Inflammatory macrophage treated with lipopolysaccharide for 4 hours (primary cell): ENCODE data around the gene ALX3.

Experiments
- DNase-seq: peaks from one replicate; pipeline ENCODE4 v3.0.0-alpha.2; 2020

Gene ALX3

GRCh38 chr1:110070671-110071242 lies at the start of gene ALX3:
TSS of gene ALX3 (minus strand) at chr1:110070672. CDS start at chr1:110070612, 60 bp downstream.
- no peak for DNase-seq

GRCh38 chr1:110119843-110120242 lies 49.4 kb upstream of the ALX3 start:
- DNase-seq = no peak

DNA sequence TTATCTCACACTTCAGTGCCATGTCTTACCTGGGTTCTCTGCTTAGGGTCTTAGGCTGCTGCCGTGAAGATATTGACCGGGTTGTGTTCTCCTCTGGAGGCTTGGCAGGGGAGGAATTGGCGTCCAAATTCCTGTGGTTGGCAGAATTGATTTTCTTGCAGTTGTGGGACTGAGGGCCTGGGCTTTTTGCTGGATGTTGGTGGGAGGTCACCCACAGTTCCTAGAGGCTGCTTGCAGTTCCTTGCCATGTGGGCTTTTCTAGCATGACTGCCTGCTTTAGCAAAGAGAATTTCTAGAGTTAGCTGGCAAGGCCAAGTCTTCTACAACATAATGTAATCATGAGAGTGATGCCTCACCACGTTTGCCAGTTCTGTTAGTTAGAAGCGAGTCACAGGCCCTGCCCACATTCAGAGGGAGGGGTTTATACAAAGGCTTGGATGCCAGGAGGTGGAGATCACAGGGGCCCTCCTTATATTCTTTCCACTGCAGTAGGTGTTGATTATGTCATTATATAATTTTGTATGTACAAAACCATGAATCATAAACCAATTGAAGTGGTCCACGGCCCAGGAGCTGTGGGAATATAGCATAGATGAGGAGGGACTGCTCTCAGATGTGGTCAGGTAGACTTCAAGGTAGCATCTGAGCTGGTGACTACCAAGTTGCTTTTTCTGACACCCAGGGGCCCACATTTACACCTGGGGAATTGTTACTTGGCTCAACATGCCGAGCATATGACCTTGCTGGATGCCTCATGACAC lies 48.3 kb upstream of the ALX3 start:
- no peak for DNase-seq

- no peak for DNase-seq
Measured at GRCh38 chr1:110114784-110115183, 44.3 kb upstream of the ALX3 start.

GRCh38 chr1:110114173-110114572 lies 43.7 kb upstream of the ALX3 start:
- no peak for DNase-seq

DNA sequence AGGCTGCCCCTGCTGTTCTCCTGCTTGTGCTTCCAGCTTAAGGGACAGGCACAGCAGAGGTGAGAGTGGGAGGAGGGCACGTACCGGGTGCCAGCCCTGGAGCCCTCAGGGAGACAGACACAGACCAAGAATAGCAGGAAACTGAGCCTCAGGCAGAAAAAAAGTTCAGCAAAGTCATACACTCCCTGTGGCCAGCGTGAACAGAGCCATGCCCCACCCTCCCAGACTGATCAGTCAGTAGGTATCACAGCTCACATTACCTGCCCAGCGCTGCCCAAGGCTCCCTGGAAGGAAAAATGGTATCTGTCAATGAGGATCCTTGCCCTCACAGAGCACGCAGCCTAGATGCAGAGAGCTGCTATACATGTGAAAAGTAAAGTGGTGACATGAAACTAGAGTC lies 43.1 kb upstream of the ALX3 start:
- DNase-seq = no peak

DNA sequence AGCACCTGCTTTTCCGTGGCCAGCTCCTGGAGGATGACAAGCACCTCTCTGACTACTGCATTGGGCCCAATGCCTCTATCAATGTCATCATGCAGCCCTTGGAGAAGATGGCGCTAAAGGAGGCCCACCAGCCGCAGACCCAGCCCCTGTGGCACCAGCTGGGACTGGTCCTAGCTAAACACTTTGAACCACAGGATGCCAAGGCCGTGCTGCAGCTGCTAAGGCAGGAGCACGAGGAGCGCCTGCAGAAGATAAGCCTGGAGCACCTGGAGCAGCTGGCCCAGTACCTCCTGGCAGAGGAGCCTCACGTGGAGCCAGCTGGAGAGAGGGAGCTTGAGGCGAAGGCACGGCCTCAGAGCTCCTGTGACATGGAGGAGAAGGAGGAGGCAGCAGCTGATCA lies 42.2 kb upstream of the ALX3 start:
- no peak for DNase-seq

DNA sequence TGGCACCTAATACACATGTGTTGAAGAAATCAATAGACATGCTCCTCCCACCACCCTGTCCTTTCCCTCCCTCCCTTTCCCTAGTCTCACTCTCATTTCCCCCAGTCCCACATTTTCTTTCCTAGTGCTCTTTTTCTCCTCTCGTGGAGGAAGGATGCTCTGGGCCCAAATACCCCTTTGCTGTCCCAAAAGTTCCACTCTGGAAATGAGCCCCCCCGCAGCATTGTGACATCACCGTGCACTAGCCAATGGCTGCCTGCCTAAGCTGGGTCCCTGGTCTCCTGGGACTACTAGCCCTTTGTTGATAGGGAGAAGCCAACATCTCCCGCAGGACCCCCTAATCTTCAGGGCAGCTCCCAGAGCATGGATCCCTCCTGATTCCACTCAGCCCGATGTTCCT lies 41.7 kb upstream of the ALX3 start, which contains the start of gene UBL4B:
Gene UBL4B, plus strand, starts transcription at position 301 of the 400 bp plus-strand sequence. Its CDS starts 92 bp downstream, at position 393.
- no peak for DNase-seq

DNA sequence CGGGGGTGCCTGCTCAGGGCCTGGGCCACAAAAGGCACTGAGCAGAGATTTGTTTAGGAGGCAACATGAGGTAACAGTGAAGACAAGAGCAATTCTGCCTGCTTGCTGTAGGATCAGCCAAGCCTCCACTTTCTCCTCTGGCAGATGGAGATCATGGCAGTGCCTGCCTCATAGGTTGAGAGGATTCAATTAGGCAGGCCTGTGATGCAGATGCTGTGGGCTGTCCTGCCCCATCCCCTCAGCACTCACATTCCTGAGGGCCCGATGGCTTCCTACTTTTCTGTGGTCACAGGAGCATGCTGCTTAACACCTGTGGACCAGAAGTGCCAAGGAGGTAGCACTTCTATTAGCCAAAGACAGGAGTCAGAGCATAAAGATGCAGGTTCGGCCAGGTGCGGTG lies 40.6 kb upstream of the ALX3 start:
- no peak for DNase-seq

DNA sequence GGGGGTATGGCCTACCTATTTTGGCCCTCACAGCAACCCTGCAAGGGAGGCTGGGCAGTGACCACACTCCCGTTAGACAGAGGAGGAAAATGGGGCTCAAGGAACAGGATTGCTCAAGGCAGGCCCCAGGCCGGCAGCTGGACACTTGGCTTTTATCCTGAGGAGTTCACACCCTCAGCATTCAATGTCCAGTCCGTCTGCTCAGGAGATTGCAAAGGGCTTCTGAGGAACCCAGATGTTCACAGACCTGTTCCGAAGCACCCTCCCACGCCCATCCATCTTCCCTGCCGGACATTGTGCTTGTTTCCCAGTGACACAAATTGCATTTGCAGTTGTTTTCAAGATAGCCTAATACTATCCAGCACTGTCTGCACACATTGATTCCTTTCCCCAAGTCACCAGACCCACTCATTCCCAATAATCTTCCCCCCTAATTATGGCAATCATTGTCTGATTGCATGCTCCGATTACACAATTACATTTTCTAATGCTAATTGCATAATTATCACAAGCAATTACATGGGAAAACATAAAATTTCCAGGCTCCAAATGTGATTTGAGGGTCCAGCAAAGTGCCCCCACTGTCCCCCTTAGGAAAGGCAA lies 37.5 kb upstream of the ALX3 start:
- DNase-seq = no peak

- DNase-seq = peak; percentile 59
Measured at GRCh38 chr1:110106013-110106941, 35.8 kb upstream of the ALX3 start.

GRCh38 chr1:110102081-110102480 lies 31.6 kb upstream of the ALX3 start:
- peak; percentile 33 for DNase-seq

GRCh38 chr1:110100335-110100734 lies 29.9 kb upstream of the ALX3 start:
- DNase-seq = no peak

GRCh38 chr1:110098222-110099026 lies 28.0 kb upstream of the ALX3 start:
- DNase-seq = no peak

DNA sequence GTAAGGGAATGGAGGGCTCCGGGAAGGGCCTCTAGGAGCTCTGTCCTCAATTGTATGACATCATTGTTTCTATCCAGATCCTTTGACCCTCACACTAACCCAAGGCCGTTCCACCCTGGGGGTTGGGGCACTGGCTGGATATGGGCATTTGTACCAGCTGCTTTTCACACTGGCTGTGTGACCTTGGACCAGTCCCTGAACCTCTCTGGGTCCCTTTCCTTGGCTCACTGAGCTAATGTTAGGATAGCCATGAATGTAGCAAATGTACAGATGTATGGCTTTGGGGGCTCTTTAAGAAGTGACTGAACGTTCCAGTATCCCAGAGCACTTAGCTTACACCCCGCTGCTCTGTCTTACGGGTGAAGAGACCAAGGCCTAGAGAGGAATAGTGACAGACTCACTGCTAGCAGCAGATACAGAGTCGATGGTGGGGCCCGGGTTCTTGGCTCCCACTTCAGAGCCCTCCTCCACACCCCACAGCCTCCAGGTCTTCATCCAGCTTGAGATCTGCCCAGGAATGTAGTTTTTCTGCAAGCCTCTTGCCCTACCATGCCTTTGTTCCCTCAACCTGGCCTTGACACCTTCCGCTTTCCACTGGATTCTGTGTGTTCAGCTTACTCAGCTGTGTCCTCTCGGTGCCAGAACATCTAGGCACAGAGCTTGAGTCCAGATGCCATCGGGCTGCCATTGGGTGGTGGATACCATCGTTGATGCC lies 27.2 kb upstream of the ALX3 start:
- DNase-seq = no peak

DNA sequence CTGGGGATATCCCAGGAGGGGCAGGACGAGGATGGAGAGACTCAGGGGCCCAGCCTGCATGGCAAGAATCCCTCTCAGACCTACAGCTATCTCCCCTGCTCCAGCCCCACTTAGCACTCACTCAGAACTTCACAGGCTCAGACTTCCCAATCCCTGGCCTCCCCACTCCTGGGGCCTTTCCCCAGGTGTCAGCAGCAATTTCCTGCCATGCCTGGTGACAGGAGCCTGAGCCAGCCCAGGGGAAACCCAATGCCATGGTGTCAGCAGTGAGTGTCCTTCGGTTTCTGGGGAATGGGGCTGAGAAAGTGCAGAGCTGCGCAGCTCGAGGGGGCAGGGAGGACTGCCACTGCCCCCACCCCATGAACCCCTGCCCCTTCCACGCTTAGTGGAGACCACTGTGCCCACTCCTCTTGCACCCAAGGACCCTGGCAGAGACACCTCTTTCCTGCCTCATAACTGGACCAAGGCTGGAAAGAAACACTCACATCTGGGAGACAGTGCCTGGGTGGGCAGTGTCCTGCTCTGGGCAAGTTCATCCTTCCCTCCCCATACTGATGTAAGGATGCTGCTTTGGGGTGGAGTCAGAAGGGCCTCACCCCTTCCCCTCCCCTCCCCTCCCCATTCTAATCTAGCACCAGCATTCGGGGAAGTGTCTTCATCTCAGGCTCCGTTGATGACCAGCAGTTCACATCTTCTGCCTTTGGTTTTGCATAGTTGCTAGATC lies 24.6 kb upstream of the ALX3 start:
- no peak for DNase-seq

DNA sequence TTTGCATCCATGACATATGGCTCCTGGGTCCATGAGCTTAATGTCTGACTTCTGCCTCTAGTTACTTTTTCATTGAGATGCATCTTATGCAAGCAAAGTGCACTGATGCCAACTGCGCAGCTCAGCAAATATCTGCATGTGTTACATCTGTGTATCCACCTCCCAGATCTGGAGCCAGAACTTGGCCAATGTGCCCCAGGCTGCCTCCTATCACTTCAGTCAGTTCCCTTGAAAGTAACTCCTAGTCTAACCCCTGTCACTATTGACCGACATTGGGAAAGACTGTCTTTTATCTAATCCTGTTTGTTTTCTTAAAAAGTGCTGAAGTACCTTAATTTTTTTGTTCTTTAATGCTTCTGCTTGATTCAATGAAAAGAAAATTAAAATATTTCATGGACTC lies 22.5 kb upstream of the ALX3 start:
- no peak for DNase-seq

- DNase-seq = no peak
Measured at GRCh38 chr1:110091791-110092190, 21.3 kb upstream of the ALX3 start.

DNA sequence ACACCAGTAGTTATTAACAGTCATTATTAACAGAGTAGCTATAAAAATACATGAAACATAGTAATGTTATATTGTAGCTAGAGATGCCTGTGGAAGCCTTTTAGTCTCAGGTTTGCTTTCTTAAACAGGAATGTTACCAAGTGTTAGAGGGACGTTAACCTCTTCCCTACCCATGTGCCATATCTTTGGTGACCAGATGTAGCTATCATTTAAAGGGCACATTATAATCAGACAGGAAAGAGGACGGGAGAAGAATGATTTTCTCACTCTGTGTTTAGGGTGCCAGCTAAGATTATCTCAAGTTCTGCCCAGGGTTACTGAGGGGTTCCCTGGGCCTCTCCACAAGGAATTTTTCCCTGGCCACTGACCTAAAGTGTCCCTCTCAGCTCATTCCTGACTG lies 20.9 kb upstream of the ALX3 start:
- no peak for DNase-seq

- DNase-seq = no peak
Measured at GRCh38 chr1:110089561-110090275, 19.2 kb upstream of the ALX3 start.
